ENCODE data around the gene HSF5. TPM values are rescaled to one million over a fixed set of nuclear protein-coding genes. Genes with fewer than 3 reads are reported as not detected.

The HSF5 gene
- polyA plus RNA-seq, 1 donor, result 0.07 TPM

DNA sequence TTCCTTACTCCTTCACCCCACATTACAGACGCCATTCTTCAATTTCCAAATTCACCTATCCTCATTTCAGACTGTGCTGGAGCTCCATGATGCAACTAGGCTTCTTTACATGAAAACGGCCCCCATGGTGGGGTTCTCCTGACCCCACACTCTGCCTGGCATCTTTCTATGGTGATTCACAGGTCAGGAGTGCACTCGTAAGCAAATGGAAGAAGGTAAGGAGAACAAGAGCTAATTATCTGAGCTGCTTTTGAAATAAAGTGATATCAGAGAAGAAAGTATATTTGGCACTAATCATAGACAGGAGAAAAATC is 108.7 kb downstream of the HSF5 start:
- WGBS (ENCODE audit: insufficient coverage, low lambda C conversion rate), result 83% methylated on average over 2 of the region's 3 CpGs
- no peaks in the 10 kb centered on the region for H3K9me3 ChIP-seq (ENCODE audit: control insufficient read depth, low read depth, low read length)
- H3K36me3 ChIP-seq (ENCODE audit: control insufficient read depth, insufficient read depth, low read length), result no peaks in the 10 kb centered on the region
- H3K4me1 ChIP-seq (ENCODE audit: control insufficient read depth, insufficient read depth, low read length), result peaks cover 92% of the 10 kb centered on the region
- H3K27ac ChIP-seq (ENCODE audit: low read length), result peak overlapping the region; percentile 1
- no peak for DNase-seq
- no peaks in the 10 kb centered on the region for H3K27me3 ChIP-seq (ENCODE audit: control insufficient read depth, insufficient read depth, low read length)
- H3K4me3 ChIP-seq (ENCODE audit: low read length), result no peak overlapping the region

DNA sequence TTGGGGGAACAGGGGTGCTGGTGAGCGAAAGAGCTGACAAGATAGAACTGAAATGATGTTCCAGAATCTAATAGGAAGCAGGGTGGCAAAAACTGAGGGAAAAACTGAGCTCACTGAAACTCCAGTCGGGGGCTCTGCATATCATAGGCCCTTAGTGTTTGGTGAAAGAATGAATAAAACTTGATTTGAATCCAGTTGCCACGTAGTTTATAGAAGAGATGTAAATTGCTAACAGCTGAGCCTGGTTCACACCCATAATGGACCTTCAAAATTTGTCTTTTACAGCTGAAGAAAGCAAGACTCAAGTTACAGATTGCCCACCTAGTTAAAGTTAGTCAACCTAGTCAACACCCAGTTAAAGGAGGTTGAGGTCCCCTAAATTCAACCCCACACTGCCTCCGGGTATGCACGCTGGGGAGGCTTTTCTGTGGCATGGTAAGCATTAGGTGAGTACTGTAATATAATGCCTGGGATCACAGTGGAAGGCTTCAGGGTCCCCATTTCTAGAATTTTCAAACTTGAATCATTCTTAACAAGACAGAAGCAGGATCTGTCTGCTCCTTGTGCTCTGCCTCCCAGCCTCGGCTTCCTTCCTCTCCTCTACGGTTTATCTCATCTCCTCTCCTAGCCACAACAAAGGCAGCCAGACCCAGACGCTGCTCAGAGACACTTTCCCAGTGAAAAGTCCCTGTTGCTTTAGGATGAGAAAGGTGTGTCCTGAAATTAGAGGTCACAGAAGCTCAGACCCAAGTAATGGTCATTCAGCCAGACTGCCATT is 109.3 kb downstream of the HSF5 start:
- no peaks in the 10 kb centered on the region for H3K9me3 ChIP-seq (ENCODE audit: control insufficient read depth, low read depth, low read length)
- no CpG with 5 or more reads among the region's 8 CpGs for WGBS (ENCODE audit: insufficient coverage, low lambda C conversion rate)
- H3K4me1 ChIP-seq (ENCODE audit: control insufficient read depth, insufficient read depth, low read length), result peaks cover 87% of the 10 kb centered on the region
- H3K4me3 ChIP-seq (ENCODE audit: low read length), result no peak overlapping the region
- H3K36me3 ChIP-seq (ENCODE audit: control insufficient read depth, insufficient read depth, low read length), result no peaks in the 10 kb centered on the region
- no peaks in the 10 kb centered on the region for H3K27me3 ChIP-seq (ENCODE audit: control insufficient read depth, insufficient read depth, low read length)
- peak overlapping the region; percentile 1 for H3K27ac ChIP-seq (ENCODE audit: low read length)
- no peak for DNase-seq

DNA sequence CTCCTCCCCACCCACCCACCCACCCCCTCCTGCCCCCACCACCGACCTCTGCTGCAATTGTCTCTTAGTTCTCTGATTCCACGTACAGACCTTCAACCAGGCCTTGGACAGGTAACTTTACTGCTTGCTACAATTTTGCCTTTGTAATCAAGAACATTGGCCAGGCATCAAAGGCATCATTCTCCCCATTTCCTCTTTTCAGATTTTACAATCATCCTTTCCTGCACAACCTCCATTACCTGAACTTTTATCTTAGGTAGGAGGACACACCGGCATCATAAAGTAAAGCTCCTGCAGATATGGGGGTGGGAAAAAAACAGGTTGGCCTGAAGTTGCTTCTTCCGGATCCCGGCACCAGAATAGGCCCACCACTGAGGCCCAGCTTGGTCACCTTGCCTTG is 110.5 kb downstream of the HSF5 start:
- DNase-seq, result peak in 1 of 2 donors; percentile 82
- WGBS (ENCODE audit: insufficient coverage, low lambda C conversion rate), result no CpG with 5 or more reads among the region's 5 CpGs
- peaks cover 75% of the 10 kb centered on the region for H3K4me1 ChIP-seq (ENCODE audit: control insufficient read depth, insufficient read depth, low read length)
- no peak overlapping the region for H3K4me3 ChIP-seq (ENCODE audit: low read length)
- peak overlapping the region; percentile 48 for H3K27ac ChIP-seq (ENCODE audit: low read length)
- H3K27me3 ChIP-seq (ENCODE audit: control insufficient read depth, insufficient read depth, low read length), result no peaks in the 10 kb centered on the region
- H3K9me3 ChIP-seq (ENCODE audit: control insufficient read depth, low read depth, low read length), result no peaks in the 10 kb centered on the region
- no peaks in the 10 kb centered on the region for H3K36me3 ChIP-seq (ENCODE audit: control insufficient read depth, insufficient read depth, low read length)

DNA sequence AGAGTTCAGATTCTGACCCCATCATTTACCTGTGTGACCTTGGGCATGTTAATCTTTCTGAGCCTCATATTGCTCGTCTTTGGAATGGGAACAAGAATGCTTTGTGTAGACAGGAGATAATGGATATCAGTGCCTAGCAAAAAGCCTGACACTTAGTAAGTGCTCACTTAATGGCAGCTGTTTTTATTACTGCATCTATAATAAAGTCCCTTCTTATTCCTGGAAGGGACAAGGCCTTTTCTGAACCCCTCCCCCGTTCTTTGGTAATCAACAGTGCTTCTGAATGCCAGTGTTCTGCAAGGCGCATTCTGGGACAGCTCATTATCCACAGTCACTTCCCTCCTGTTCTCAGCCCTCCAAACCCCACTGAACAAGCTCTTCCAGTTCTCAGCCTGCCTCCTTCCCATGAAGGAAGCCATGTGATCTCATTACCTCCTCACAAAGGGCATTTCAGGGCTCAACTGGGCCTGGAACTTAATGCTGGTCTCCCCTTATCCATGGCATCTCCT is 111.1 kb downstream of the HSF5 start:
- no CpG with 5 or more reads among the region's 3 CpGs for WGBS (ENCODE audit: insufficient coverage, low lambda C conversion rate)
- H3K9me3 ChIP-seq (ENCODE audit: control insufficient read depth, low read depth, low read length), result no peaks in the 10 kb centered on the region
- peak overlapping the region; percentile 81 for H3K27ac ChIP-seq (ENCODE audit: low read length)
- no peak overlapping the region for H3K4me3 ChIP-seq (ENCODE audit: low read length)
- H3K36me3 ChIP-seq (ENCODE audit: control insufficient read depth, insufficient read depth, low read length), result peaks cover 5% of the 10 kb centered on the region
- H3K4me1 ChIP-seq (ENCODE audit: control insufficient read depth, insufficient read depth, low read length), result peaks cover 74% of the 10 kb centered on the region
- no peaks in the 10 kb centered on the region for H3K27me3 ChIP-seq (ENCODE audit: control insufficient read depth, insufficient read depth, low read length)
- DNase-seq, result peak; percentile 86 to 94

DNA sequence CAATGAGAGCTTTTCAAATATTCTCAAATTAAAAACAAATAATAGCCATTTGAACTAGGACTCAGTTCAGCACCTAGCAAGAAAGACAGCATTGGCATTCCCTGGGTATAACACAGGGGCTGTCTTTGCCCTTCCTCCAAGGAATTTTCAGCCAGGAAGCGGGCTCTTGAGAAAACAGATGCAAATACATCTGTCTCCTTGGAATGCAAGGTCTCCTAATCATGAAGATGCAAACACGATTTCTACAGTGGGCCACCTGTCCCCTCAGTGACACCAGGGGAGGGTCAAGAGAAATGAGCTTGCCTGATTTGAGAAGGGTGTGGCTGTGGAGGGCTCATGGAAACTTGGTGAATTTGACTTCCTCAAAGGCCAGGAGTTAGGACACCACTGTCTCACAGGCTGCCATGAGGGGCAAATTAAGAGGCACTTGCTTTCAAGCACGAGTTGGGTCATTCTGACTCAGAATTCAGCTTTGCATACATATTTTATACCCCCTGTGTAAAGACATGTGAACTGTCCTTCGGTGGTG is 111.7 kb downstream of the HSF5 start:
- no peak overlapping the region for H3K4me3 ChIP-seq (ENCODE audit: low read length)
- peak overlapping the region; percentile 81 for H3K27ac ChIP-seq (ENCODE audit: low read length)
- no peaks in the 10 kb centered on the region for H3K9me3 ChIP-seq (ENCODE audit: control insufficient read depth, low read depth, low read length)
- no peak for DNase-seq
- H3K36me3 ChIP-seq (ENCODE audit: control insufficient read depth, insufficient read depth, low read length), result peaks cover 6% of the 10 kb centered on the region
- H3K4me1 ChIP-seq (ENCODE audit: control insufficient read depth, insufficient read depth, low read length), result peaks cover 73% of the 10 kb centered on the region
- 100% methylated on average over 1 of the region's 4 CpGs for WGBS (ENCODE audit: insufficient coverage, low lambda C conversion rate)
- H3K27me3 ChIP-seq (ENCODE audit: control insufficient read depth, insufficient read depth, low read length), result no peaks in the 10 kb centered on the region

DNA sequence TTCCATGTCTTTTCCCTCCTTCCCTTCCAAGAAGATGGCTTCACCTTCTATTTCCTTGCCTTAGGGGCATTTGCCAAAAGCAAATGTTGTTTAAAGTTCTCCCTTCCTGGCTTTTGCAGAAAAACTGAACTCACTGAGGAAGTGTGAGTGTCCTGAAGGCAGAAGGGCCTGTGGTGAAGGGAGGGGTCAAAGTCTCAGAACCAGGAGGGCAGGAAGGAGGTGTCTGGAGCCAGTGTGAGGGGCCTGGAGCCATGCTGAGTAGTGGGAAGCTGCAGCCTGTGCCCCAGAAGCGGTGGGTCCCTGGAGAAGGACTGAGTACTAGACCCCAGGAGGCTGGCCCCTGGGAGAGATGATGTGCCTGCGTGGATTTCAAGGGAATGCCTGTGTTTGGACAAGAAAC is 112.4 kb downstream of the HSF5 start:
- DNase-seq, result peak in 1 of 2 donors; percentile 63
- H3K27ac ChIP-seq (ENCODE audit: low read length), result peak overlapping the region; percentile 81
- no CpG with 5 or more reads among the region's 2 CpGs for WGBS (ENCODE audit: insufficient coverage, low lambda C conversion rate)

DNA sequence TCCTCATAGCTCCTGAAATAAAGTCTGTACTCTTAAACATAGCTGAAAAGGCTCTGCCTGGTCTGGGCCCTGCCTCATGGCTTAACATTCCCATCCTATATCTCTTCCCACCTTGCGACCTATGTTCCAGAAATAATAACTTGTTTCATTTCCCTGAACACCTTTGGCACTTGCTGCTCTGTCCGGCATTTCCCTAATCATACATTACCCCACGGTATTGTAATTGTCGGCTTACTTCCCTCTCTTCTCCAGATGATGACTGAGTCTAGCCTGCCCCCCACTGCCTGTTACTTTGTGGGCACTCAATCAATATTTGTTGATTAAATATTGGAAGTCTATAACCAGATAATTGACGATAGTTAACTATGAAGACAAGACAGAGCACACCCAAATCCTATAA is 113.0 kb downstream of the HSF5 start:
- H3K4me3 ChIP-seq (ENCODE audit: low read length), result no peak overlapping the region
- H3K27ac ChIP-seq (ENCODE audit: low read length), result peak overlapping the region; percentile 81
- H3K9me3 ChIP-seq (ENCODE audit: control insufficient read depth, low read depth, low read length), result no peaks in the 10 kb centered on the region
- no peaks in the 10 kb centered on the region for H3K27me3 ChIP-seq (ENCODE audit: control insufficient read depth, insufficient read depth, low read length)
- 50% methylated on average over 1 of the region's 5 CpGs for WGBS (ENCODE audit: insufficient coverage, low lambda C conversion rate)
- H3K4me1 ChIP-seq (ENCODE audit: control insufficient read depth, insufficient read depth, low read length), result peaks cover 72% of the 10 kb centered on the region
- H3K36me3 ChIP-seq (ENCODE audit: control insufficient read depth, insufficient read depth, low read length), result peaks cover 15% of the 10 kb centered on the region
- peak in 1 of 2 donors; percentile 66 for DNase-seq

More for the DNA sequence above, 112.4 kb downstream of the HSF5 start:
- peaks cover 72% of the 10 kb centered on the region for H3K4me1 ChIP-seq (ENCODE audit: control insufficient read depth, insufficient read depth, low read length)
- H3K36me3 ChIP-seq (ENCODE audit: control insufficient read depth, insufficient read depth, low read length), result peaks cover 9% of the 10 kb centered on the region
- no peaks in the 10 kb centered on the region for H3K9me3 ChIP-seq (ENCODE audit: control insufficient read depth, low read depth, low read length)
- no peak overlapping the region for H3K4me3 ChIP-seq (ENCODE audit: low read length)
- no peaks in the 10 kb centered on the region for H3K27me3 ChIP-seq (ENCODE audit: control insufficient read depth, insufficient read depth, low read length)

DNA sequence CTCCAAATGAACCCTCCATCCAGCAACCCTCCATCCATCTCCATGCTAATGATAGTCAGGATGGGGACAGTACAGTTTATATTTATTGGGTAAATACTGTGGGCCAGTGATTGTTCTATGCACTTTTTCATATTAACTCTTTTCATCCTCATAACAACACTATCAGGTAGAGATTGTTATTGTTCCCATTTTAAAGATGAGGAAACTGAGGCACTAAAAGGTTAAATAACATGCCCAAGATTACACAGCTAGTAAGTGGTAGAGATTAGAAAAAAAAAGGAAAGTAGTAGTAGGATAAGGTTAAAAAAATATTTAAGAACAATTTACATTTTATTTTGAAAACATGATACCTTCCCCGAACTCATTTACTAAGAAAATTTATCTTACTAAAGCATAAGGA is 114.3 kb downstream of the HSF5 start:
- DNase-seq, result no peak
- Histone ChIP-seq H3K27me3 (ENCODE audit: control insufficient read depth, insufficient read depth, low read length) (no peaks in the 10 kb centered on the region), H3K4me1 (ENCODE audit: control insufficient read depth, insufficient read depth, low read length) (peaks cover 69% of the 10 kb centered on the region), H3K9me3 (ENCODE audit: control insufficient read depth, low read depth, low read length) (no peaks in the 10 kb centered on the region), H3K36me3 (ENCODE audit: control insufficient read depth, insufficient read depth, low read length) (peaks cover 18% of the 10 kb centered on the region), H3K4me3 (ENCODE audit: low read length) (no peak overlapping the region), H3K27ac (ENCODE audit: low read length) (no peak overlapping the region)
- WGBS (ENCODE audit: insufficient coverage, low lambda C conversion rate), result 100% methylated on average over 1 of the region's 1 CpG

DNA sequence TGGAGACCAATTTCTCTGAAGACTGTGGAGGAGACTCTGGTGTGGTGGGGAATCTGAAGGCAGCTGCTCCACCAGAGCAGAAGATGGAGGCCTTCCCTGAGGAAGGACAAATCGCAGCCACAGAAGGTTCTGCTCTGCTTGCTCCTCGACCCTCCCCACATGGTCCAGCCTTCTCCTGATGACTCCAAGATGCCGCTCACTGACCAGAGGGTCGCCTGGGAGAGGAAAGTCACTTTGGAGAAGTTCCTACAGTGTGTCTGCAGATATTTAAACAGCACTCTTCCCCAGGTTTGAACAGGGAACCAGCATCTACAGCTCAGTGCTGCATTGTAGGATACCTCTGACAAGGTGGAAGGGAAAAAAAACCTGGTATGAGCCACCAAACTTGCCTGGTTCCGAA is 115.2 kb downstream of the HSF5 start:
- DNase-seq, result no peak
- WGBS (ENCODE audit: insufficient coverage, low lambda C conversion rate), result no CpG with 5 or more reads among the region's 5 CpGs
- Histone ChIP-seq H3K4me1 (ENCODE audit: control insufficient read depth, insufficient read depth, low read length) (peaks cover 64% of the 10 kb centered on the region), H3K4me3 (ENCODE audit: low read length) (no peak overlapping the region), H3K27me3 (ENCODE audit: control insufficient read depth, insufficient read depth, low read length) (no peaks in the 10 kb centered on the region), H3K27ac (ENCODE audit: low read length) (no peak overlapping the region), H3K9me3 (ENCODE audit: control insufficient read depth, low read depth, low read length) (no peaks in the 10 kb centered on the region), H3K36me3 (ENCODE audit: control insufficient read depth, insufficient read depth, low read length) (peaks cover 18% of the 10 kb centered on the region)

DNA sequence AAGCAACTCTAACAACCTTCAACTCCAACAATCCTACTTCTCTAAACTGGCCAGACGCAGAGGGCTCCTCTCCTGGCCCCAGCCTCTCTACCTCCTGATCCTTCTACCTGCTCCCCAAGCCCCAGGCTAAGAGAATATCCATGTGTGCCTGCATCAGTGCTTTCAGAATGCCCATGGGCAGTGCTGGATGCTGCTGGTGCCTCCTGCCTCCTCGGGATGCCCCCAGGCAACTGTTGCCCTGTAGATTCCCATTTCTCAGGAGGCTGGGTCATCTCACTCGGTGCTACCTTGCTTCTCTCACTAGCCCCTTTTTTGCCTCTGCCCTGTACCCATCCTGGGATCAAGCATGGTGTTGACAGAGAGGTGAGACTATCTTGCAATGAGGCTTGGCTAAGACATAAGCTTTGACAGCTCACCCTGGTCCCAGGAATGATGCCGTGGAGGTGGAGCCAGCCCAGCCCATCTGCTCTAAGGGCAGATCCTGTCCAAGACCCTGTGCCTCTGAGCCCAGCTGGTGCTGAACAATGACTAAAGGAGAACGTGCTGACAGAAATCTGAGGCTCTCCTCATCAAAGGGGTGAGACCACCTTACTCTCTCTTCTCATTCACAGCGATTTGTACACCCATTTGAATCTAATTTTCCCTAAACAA is 116.8 kb downstream of the HSF5 start:
- Histone ChIP-seq H3K27ac (ENCODE audit: low read length) (no peak overlapping the region), H3K4me1 (ENCODE audit: control insufficient read depth, insufficient read depth, low read length) (peaks cover 66% of the 10 kb centered on the region), H3K9me3 (ENCODE audit: control insufficient read depth, low read depth, low read length) (no peaks in the 10 kb centered on the region), H3K27me3 (ENCODE audit: control insufficient read depth, insufficient read depth, low read length) (no peaks in the 10 kb centered on the region), H3K4me3 (ENCODE audit: low read length) (no peak overlapping the region), H3K36me3 (ENCODE audit: control insufficient read depth, insufficient read depth, low read length) (peaks cover 20% of the 10 kb centered on the region)
- WGBS (ENCODE audit: insufficient coverage, low lambda C conversion rate), result no CpG with 5 or more reads among the region's 6 CpGs
- DNase-seq, result no peak
